ENCODE data around the gene HTR2C.

- TF ChIP-seq SUZ12 (IDR thresholded peaks at IDR 0.05; ENCODE audit: extremely low read depth, insufficient read depth, insufficient read length) (no peak), YY1 (IDR thresholded peaks at IDR 0.05; ENCODE audit: insufficient read depth, insufficient read length) (no peak)
Observed at GRCh38 chrX:114819509-114819908, 235.6 kb downstream of the HTR2C start.
